Neural progenitor cell (in vitro differentiated cells): ENCODE measurements around the gene PDP2. TPM values are rescaled to one million over a fixed set of nuclear protein-coding genes. Genes with fewer than 3 reads are reported as not detected.
"Not testable (repeated sequence)": the region's sequence is repeated elsewhere in the genome, so short reads cannot be mapped to it uniquely, and the experiment has no call there.

Experiments
- DNase-seq: peaks from one replicate; pipeline ENCODE4 v3.0.0-alpha.2; 2016; ENCODE audit warnings: low spot score
- H2AFZ ChIP-seq: fragments of 200-600 bp; sonication (generic); replicated peaks from 2 replicates; pipeline ENCODE4 v1.6.1; 2016; ENCODE audit warnings: antibody characterized with exemption
- H3F3A ChIP-seq: fragments of 200-600 bp; sonication (generic); 2 replicates; pipeline ENCODE4 v1.6.1; 2016; ENCODE audit warnings: antibody characterized with exemption, low read depth
- H3K27ac ChIP-seq: fragments of 200-600 bp; sonication (generic); 2 replicates; pipeline ENCODE4 v1.5.1; 2016; ENCODE audit warnings: mild to moderate bottlenecking
- H3K27me3 ChIP-seq: fragments of 200-600 bp; sonication (generic); 2 replicates; pipeline ENCODE4 v1.6.1; 2016; ENCODE audit warnings: mild to moderate bottlenecking, moderate library complexity
- H3K36me3 ChIP-seq: fragments of 200-600 bp; sonication (generic); 2 replicates; pipeline ENCODE4 v1.5.1; 2016
- H3K4me1 ChIP-seq: fragments of 200-600 bp; sonication (generic); 2 replicates; pipeline ENCODE4 v1.6.1; 2016; ENCODE audit warnings: mixed run types
- H3K4me2 ChIP-seq: fragments of 200-600 bp; sonication (generic); 2 replicates; pipeline ENCODE4 v1.6.1; 2016
- H3K4me3 ChIP-seq: fragments of 200-600 bp; sonication (generic); 2 replicates; pipeline ENCODE4 v1.5.1; 2016
- H3K79me2 ChIP-seq: fragments of 200-600 bp; sonication (generic); 2 replicates; pipeline ENCODE4 v1.6.1; 2016; ENCODE audit warnings: low read depth
- H3K9ac ChIP-seq: fragments of 200-600 bp; sonication (generic); 2 replicates; pipeline ENCODE4 v1.6.1; 2016
- H3K9me3 ChIP-seq: fragments of 200-600 bp; sonication (generic); 2 replicates; pipeline ENCODE4 v1.5.1; 2016; ENCODE audit warnings: low read depth
- H4K20me1 ChIP-seq: fragments of 200-600 bp; sonication (generic); 2 replicates; pipeline ENCODE4 v1.6.1; 2016; ENCODE audit warnings: low read depth
- H3K27ac Mint-ChIP-seq: 3 replicates; pipeline ENCODE4 v1.8.0; 2021; ENCODE audit warnings: mixed read lengths
- H3K27me3 Mint-ChIP-seq: 2 replicates; pipeline ENCODE4 v1.8.0; 2022; ENCODE audit warnings: low read depth, mild to moderate bottlenecking, inconsistent platforms, moderate library complexity, mixed read lengths; ENCODE audit not compliant: insufficient read depth
- H3K36me3 Mint-ChIP-seq: 3 replicates; pipeline ENCODE4 v1.8.0; 2021; ENCODE audit warnings: mixed read lengths
- H3K4me1 Mint-ChIP-seq: 3 replicates; pipeline ENCODE4 v1.8.0; 2021; ENCODE audit warnings: mixed read lengths
- H3K4me3 Mint-ChIP-seq: 3 replicates; pipeline ENCODE4 v1.8.0; 2021; ENCODE audit warnings: mild to moderate bottlenecking, moderate library complexity, mixed read lengths
- H3K9me3 Mint-ChIP-seq: 3 replicates; pipeline ENCODE4 v1.8.0; 2020; ENCODE audit warnings: mixed read lengths
- CTCF ChIP-seq: fragments of 200-600 bp; sonication (generic); IDR thresholded peaks from 2 replicates; pipeline ENCODE4 v1.5.1; 2017; ENCODE audit warnings: antibody characterized with exemption, mild to moderate bottlenecking
- EZH2 ChIP-seq: fragments of 200-600 bp; sonication (generic); IDR thresholded peaks from 2 replicates; pipeline ENCODE4 v1.6.1; 2017; ENCODE audit warnings: antibody characterized with exemption, mild to moderate bottlenecking, moderate library complexity
- EZH2phosphoT487 ChIP-seq: fragments of 200-600 bp; sonication (generic); IDR thresholded peaks from 2 replicates; pipeline ENCODE4 v1.6.1; 2017; ENCODE audit warnings: antibody characterized with exemption
- total RNA-seq: library from RNA; depleted of rRNA; stranded (reverse); fragments of >200 nt; gene quantifications from 2 replicates; pipeline ENCODE4 v1.2.3, GENCODE V29; 2015; ENCODE audit warnings: low replicate concordance

Gene PDP2
- total RNA-seq, 1 donor from 2014 or later: 6.6 TPM

DNA sequence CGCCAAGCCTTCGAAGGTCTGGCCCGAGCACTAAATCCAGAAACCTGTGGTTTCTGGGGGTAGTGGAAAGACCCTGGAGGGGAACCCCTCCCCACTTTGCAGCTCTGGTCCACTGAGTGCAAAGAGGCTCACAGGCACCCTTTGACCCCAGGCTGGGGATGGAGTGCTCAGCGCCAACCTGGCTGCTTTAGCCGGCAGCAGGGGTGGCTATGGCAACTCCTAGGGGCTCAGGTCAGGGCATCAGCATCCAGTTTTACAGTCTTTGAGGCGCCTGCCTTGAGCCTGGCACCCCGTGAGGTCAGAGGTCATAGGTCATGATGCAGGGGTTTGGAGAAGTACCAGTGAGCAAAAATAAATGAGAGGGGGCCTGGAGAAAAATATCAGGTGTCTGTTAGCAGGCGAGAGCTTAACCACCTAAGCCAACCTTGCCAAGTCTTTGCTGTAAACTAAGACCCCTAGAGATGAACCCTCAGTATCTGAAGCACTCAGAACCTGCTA, 18.2 kb upstream of the PDP2 start:
- Mint-ChIP-seq H3K36me3 (no peaks in the 10 kb centered on the region), H3K4me3 (no peak overlapping the region), H3K9me3 (no peaks in the 10 kb centered on the region), H3K27me3 (peaks cover 9% of the 10 kb centered on the region), H3K27ac (no peak overlapping the region), H3K4me1 (peaks cover 2% of the 10 kb centered on the region)
- Histone ChIP-seq H3K4me1 (no peaks in the 10 kb centered on the region), H4K20me1 (no peaks in the 10 kb centered on the region), H3F3A (no peaks in the 10 kb centered on the region), H3K27me3 (no peaks in the 10 kb centered on the region), H3K79me2 (no peaks in the 10 kb centered on the region), H3K27ac (no peak overlapping the region), H3K4me3 (no peak overlapping the region), H3K4me2 (no peak overlapping the region), H3K36me3 (no peaks in the 10 kb centered on the region), H3K9me3 (no peaks in the 10 kb centered on the region), H2AFZ (no peak overlapping the region), H3K9ac (no peak overlapping the region)
- no peak for DNase-seq
- TF ChIP-seq EZH2phosphoT487: no peak
- no peak for TF ChIP-seq EZH2
- no peak for TF ChIP-seq CTCF

- Mint-ChIP-seq H3K4me1 (peaks cover 2% of the 10 kb centered on the region), H3K27ac (no peak overlapping the region), H3K4me3 (no peak overlapping the region), H3K27me3 (peaks cover 7% of the 10 kb centered on the region), H3K9me3 (no peaks in the 10 kb centered on the region), H3K36me3 (no peaks in the 10 kb centered on the region)
- Histone ChIP-seq H3K4me1 (no peaks in the 10 kb centered on the region), H4K20me1 (no peaks in the 10 kb centered on the region), H3K36me3 (no peaks in the 10 kb centered on the region), H2AFZ (no peak overlapping the region), H3K4me2 (no peak overlapping the region), H3K27ac (no peak overlapping the region), H3K79me2 (no peaks in the 10 kb centered on the region), H3K27me3 (no peaks in the 10 kb centered on the region), H3F3A (peaks cover 4% of the 10 kb centered on the region), H3K4me3 (no peak overlapping the region), H3K9ac (no peak overlapping the region), H3K9me3 (no peaks in the 10 kb centered on the region)
- DNase-seq: no peak
- TF ChIP-seq CTCF: no peak
- no peak for TF ChIP-seq EZH2
- no peak for TF ChIP-seq EZH2phosphoT487
Observed at GRCh38 chr16:66863707-66864106, 16.6 kb upstream of the PDP2 start.

GRCh38 chr16:66869424-66869823, 10.9 kb upstream of the PDP2 start:
- H3K27ac ChIP-seq: no peak overlapping the region
- H3K4me2 ChIP-seq: no peak overlapping the region
- no peak overlapping the region for H2AFZ ChIP-seq
- H3K36me3 Mint-ChIP-seq: no peaks in the 10 kb centered on the region
- no peak overlapping the region for H3K27ac Mint-ChIP-seq
- peaks cover 7% of the 10 kb centered on the region for H3K27me3 Mint-ChIP-seq
- DNase-seq: no peak
- no peak overlapping the region for H3K4me3 Mint-ChIP-seq
- H3K4me3 ChIP-seq: no peak overlapping the region
- no peaks in the 10 kb centered on the region for H3K9me3 ChIP-seq
- peaks cover 9% of the 10 kb centered on the region for H3F3A ChIP-seq
- H3K9ac ChIP-seq: no peak overlapping the region
- H3K4me1 ChIP-seq: no peaks in the 10 kb centered on the region
- H3K4me1 Mint-ChIP-seq: peaks cover 15% of the 10 kb centered on the region
- H4K20me1 ChIP-seq: no peaks in the 10 kb centered on the region
- H3K27me3 ChIP-seq: peaks cover 24% of the 10 kb centered on the region
- TF ChIP-seq EZH2phosphoT487 (no peak), CTCF (no peak), EZH2 (no peak)
- H3K9me3 Mint-ChIP-seq: no peaks in the 10 kb centered on the region
- H3K36me3 ChIP-seq: no peaks in the 10 kb centered on the region
- H3K79me2 ChIP-seq: no peaks in the 10 kb centered on the region

- peaks cover 13% of the 10 kb centered on the region for H3F3A ChIP-seq
- H3K27ac ChIP-seq, H3K27me3 Mint-ChIP-seq, H2AFZ ChIP-seq, H3K27ac Mint-ChIP-seq, H4K20me1 ChIP-seq, H3K4me3 ChIP-seq, H3K4me3 Mint-ChIP-seq, H3K9me3 ChIP-seq, H3K79me2 ChIP-seq, H3K4me2 ChIP-seq, H3K9ac ChIP-seq, H3K36me3 ChIP-seq, DNase-seq, H3K9me3 Mint-ChIP-seq, H3K4me1 ChIP-seq, H3K36me3 Mint-ChIP-seq: not testable (repeated sequence)
- H3K4me1 Mint-ChIP-seq: peaks cover 22% of the 10 kb centered on the region
- peaks cover 24% of the 10 kb centered on the region for H3K27me3 ChIP-seq
Observed at GRCh38 chr16:66871363-66871762, 9.0 kb upstream of the PDP2 start.
